ENCODE measurements around the gene ALDH1B1.

Gene ALDH1B1

GRCh38 chr9:38363589-38363925, 28.9 kb upstream of the ALDH1B1 start:
- no peak overlapping the region for H3K4me3 ChIP-seq (ENCODE audit: low read depth, low read length)
- DNase-seq (ENCODE audit: low read depth): no peak
- TF ChIP-seq CTCF (IDR thresholded peaks at IDR 0.05; ENCODE audit: low read depth, low read length) (no peak), MYC (IDR thresholded peaks at IDR 0.05; ENCODE audit: low read depth, low read length) (no peak), MAX (IDR thresholded peaks at IDR 0.05; ENCODE audit: low read depth, low read length) (no peak), POLR2A (IDR thresholded peaks at IDR 0.05; ENCODE audit: extremely low read depth, insufficient read length) (no peak)

GRCh38 chr9:38367898-38368297, 24.6 kb upstream of the ALDH1B1 start:
- TF ChIP-seq MYC (IDR thresholded peaks at IDR 0.05; ENCODE audit: low read depth, low read length): no peak
- TF ChIP-seq MAX (IDR thresholded peaks at IDR 0.05; ENCODE audit: low read depth, low read length): no peak
- no peak for TF ChIP-seq CTCF (IDR thresholded peaks at IDR 0.05; ENCODE audit: low read depth, low read length)
- TF ChIP-seq POLR2A (IDR thresholded peaks at IDR 0.05; ENCODE audit: extremely low read depth, insufficient read length): no peak
- DNase-seq (ENCODE audit: low read depth): no peak
- H3K4me3 ChIP-seq (ENCODE audit: low read depth, low read length): no peak overlapping the region

GRCh38 chr9:38368731-38369130, 23.8 kb upstream of the ALDH1B1 start:
- H3K4me3 ChIP-seq (ENCODE audit: low read depth, low read length): no peak overlapping the region
- DNase-seq (ENCODE audit: low read depth): no peak
- no peak for TF ChIP-seq POLR2A (IDR thresholded peaks at IDR 0.05; ENCODE audit: extremely low read depth, insufficient read length)
- TF ChIP-seq MAX (IDR thresholded peaks at IDR 0.05; ENCODE audit: low read depth, low read length): no peak
- no peak for TF ChIP-seq CTCF (IDR thresholded peaks at IDR 0.05; ENCODE audit: low read depth, low read length)
- TF ChIP-seq MYC (IDR thresholded peaks at IDR 0.05; ENCODE audit: low read depth, low read length): no peak

- no peak overlapping the region for H3K4me3 ChIP-seq (ENCODE audit: low read depth, low read length)
- DNase-seq (ENCODE audit: low read depth): no peak
- TF ChIP-seq MAX (IDR thresholded peaks at IDR 0.05; ENCODE audit: low read depth, low read length) (no peak), POLR2A (IDR thresholded peaks at IDR 0.05; ENCODE audit: extremely low read depth, insufficient read length) (no peak), CTCF (IDR thresholded peaks at IDR 0.05; ENCODE audit: low read depth, low read length) (no peak), MYC (IDR thresholded peaks at IDR 0.05; ENCODE audit: low read depth, low read length) (no peak)
These were observed 22.3 kb upstream of the ALDH1B1 start for GRCh38 chr9:38370176-38370575.

GRCh38 chr9:38371495-38371894, 21.0 kb upstream of the ALDH1B1 start:
- no peak overlapping the region for H3K4me3 ChIP-seq (ENCODE audit: low read depth, low read length)
- no peak for TF ChIP-seq MAX (IDR thresholded peaks at IDR 0.05; ENCODE audit: low read depth, low read length)
- no peak for TF ChIP-seq POLR2A (IDR thresholded peaks at IDR 0.05; ENCODE audit: extremely low read depth, insufficient read length)
- TF ChIP-seq CTCF (IDR thresholded peaks at IDR 0.05; ENCODE audit: low read depth, low read length): no peak
- TF ChIP-seq MYC (IDR thresholded peaks at IDR 0.05; ENCODE audit: low read depth, low read length): no peak
- peak; percentile 12 for DNase-seq (ENCODE audit: low read depth)
